ENCODE measurements around the gene DPP6.
"Not testable (repeated sequence)": the region's sequence is repeated elsewhere in the genome, so short reads cannot be mapped to it uniquely, and the experiment has no call there.

DPP6 gene

DNA sequence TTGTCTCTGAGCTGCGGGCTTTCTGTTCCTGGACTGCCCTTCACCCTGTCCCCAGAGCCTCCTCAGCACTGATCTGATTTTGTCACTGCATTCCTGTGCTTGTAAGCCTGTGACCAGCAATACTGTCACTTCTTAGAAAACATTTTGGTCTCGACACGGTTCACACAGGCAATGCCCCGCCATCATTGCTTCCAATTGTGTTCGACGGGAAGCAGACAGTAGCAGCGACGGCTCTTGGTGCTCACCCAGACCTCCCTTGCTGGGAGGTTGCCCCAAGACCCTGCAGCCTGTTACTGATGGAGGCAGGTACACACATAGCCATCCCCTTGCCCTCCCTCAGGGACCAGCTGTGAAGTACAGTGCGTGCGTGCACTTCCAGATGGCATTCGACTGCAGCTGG lies 99.1 kb downstream of the DPP6 start:
- not testable (repeated sequence) for DNase-seq

DNA sequence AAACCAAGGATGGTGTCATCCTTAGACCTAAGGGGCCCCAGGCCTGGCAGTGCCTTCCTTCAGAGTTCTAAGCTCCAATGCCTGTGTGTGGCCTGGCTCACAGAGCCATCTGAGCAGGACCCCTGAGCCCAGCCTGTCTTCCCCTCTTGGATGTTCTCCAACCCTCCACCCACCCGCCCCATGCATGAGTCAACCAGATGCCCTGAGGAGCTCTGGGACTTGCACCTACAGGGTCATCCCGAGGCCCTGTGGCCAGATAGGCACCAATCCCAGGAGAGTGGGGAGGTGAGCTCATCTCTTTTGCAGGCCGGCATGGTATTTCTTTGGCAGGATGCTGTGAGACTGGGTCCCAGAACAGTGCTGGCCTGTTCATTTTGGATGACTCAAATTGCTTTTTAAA lies 103.7 kb downstream of the DPP6 start:
- not testable (repeated sequence) for DNase-seq

DNA sequence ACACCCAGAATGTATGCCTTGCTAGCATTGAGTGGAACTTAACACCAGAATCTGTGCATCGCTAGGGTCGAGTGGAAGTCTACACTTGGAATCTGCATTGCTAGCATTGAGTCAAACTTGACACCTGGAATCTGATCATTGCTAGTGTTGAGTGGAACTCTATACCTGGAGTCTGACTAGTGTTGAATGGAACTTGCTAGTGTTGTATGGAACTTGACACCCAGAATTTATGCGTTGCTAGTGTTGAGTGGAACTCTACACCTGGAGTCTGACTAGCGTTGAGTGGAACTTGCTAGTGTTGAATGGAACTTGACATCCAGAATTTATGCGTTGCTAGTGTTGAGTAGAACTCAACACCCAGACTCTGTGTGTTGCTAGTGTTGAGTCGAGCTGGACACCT lies 110.7 kb downstream of the DPP6 start:
- DNase-seq: not testable (repeated sequence)

DNA sequence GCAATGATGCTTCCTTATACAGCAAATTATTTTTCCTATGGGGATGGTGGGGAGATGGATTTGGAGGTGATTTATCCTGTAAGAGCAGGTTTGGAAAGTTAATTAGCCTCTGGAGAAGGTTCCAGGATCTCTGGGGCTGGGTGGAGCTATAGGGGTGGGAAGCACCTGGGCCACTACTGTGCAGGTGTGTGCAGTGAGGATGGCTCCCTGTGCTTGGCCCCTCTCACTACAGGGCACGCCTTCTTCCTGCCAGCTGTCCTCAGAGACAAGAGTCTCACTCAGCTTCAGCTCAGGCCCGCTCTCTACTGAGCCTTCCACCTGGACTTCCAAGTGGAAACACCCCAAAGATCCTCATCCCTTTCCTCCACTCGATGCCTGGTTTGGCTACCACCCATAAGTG lies 111.4 kb downstream of the DPP6 start:
- not testable (repeated sequence) for DNase-seq

DNA sequence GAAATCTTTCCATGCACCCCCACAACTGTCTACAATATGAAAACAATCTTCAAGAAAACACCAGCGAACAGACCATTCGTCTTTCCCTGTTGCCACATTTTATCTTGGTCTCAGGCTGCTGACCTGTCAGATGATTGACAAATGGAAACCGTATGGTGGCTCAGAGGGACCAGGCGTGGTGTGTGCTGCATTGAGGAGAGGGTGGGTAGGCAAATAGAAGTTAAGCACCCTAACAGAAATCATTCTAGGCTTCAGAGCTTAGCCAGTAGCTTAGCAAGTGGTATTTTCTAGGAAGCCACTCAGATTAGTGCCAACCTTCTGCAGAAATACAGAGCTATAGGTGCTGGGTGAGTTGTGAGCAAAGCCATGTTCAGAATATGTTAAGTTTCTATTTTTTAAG lies 114.9 kb downstream of the DPP6 start:
- no peak for DNase-seq

DNA sequence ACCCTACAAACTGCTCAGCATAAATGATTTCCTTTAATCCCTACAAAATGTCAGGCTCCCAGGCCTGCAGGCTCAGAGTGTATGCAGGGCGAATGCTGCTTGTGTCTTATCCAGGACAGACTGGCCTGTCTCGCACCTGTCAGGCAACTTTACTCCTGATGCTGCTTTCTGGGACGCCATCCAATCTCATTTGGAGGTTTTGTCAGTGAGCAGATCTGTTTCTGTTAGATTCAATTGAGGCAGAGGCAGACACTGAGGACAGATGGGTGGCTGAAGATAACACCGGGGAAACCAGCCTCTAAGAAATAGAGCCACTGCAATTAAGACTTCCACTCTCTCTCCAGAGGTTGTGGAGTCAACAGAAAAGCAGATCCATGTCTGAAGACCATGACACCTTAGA lies 115.6 kb downstream of the DPP6 start:
- no peak for DNase-seq

DNA sequence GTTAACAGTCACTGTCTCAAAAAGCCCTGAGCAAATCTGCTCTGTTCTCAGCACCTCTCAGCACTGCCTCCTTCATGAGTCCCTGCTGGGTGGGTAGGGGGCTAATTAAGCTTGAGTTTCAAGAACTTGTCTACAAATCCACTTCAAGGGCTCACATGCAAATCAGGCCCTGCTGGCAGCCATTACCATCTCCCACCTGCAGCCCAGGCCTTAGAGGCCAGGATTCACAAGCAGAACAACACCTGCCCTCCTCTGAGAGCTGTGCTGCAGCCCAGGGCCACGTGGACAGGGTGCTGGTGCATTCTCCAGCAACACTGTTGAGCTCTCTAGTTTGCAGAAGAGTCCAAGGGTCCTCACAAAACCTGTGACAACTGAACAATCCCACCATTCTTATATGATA lies 119.2 kb downstream of the DPP6 start:
- DNase-seq: no peak

DNA sequence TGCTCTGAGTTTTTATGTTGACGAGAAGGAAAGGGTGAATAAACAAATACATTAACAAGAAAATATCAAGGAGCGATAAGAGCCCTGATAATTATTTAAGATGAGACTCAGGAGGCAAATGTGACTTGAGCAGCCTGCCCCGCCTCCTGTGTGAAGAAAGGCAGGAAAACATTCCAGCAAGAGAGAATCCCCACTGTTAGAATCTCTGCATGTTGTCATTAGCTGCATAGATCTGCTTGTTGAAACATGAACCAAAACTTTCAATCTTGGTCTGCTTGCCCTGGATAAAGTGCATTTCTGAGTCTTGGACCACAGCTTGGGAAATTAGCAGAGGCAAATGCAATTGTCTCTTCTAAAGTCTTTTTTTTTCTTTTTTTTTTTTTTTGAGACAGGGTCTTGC lies 120.0 kb downstream of the DPP6 start:
- DNase-seq: no peak

DNA sequence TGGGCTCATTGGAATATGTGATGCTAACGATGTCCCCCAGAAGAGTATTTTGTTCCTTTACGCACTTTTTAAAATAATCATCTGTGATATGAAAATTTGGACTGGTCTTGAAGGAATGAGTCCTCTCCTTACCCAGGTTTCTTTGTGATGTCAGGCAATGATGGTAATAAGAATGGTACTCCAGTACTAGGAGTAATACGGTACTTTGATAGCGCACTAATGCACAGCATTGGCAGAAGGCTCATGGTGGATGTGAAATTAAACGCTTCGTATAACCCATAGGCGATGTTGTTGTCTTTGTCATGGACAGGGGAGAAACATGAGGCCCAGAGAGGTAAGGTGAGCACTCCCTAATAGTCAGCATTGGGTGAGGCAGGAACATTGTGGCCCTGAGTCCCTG lies 125.4 kb downstream of the DPP6 start:
- no peak for DNase-seq

DNA sequence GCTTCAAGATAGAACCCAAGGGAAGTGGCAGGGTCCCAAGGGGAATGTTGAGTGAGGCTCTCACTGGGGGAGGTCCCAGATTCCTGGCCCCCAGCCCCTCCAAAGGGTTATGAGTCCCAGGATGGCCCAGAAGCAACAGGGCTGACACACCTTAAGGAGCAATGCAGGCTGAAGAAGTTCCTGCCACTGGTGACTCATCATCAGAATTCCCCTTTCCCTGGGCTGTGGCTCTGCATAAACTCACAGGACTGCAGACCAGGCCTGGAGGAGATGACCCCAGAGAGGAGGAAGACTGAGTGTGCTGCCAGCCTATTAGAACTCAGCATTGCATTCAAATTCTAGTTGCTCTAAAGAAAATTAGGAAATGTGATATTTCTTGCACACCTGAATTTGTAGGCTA lies 126.7 kb downstream of the DPP6 start:
- DNase-seq: no peak

DNA sequence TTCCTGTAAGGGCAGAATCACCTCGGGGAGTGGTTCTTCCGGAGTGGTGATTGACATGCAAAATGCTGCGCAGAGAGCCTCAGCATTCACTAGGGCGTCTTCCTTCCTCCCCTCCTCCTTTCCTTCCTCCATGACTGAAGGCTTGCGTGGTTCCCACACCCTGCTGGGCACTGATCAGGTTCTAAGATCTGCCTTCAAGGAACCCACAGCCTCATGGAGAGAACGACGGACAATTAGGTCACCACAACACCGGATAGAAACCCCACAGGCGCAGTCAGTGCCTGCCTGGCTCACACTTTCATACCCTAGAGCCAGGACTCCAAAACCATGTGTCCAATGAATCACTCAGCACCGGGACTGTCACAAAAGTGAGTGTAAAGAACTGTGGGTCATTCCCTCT lies 131.3 kb downstream of the DPP6 start:
- no peak for DNase-seq

DNA sequence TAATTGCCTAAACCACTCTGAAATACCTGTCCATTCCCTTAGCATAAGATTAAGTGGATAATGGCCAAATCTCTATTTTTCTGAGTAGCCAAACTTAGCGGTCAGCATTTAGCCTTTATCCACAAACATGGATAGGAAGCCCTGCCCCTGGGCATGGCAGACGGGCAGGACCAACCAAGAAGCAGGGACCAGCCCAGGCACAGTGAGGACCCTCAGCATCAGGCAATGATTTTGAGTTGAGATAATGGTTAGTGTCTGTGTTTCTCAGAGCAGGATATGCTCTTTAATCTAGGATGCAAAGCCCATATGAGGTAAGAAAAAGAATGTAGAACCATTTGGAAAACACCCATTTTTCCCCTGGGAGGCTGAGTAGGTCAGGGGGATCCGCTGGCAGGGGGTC lies 131.7 kb downstream of the DPP6 start:
- no peak for DNase-seq

DNA sequence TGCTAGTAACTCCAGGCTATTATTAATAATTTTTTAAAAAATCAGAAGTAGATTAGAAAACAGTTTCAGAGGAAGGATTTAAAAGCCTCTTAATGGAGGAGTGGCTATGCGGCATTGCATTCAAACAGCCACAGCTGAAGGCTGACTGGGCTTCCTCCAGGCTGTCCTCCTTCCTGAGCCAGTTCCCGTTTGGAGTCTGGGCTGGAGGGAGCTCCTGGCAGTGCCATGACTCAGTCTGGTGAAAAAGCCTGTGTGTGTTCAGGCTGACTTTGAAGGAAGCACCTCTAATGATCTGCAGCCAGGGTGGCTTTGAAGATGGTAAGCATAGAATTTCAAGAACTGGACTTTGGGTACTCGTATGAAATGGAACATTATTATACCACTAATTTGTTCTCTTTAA lies 134.6 kb downstream of the DPP6 start:
- no peak for DNase-seq

DNA sequence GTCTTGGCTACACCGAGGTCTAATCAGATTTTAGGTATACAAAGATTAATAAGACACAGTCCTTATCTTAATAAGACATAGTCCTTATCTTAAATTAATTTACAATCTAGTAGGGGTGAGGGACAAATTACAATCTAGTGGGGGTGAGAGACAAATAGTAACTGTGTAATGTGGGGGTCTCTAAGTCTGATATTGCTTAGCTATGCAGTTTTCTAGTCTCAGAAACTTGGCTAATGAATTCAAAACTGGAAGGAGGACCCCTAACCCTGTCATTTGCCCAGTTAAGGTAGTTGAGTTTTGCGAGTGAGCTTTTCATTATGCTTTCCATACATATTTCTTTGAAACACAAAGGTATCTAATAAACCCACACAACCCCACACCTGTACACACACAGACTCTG lies 136.1 kb downstream of the DPP6 start:
- no peak for DNase-seq

DNA sequence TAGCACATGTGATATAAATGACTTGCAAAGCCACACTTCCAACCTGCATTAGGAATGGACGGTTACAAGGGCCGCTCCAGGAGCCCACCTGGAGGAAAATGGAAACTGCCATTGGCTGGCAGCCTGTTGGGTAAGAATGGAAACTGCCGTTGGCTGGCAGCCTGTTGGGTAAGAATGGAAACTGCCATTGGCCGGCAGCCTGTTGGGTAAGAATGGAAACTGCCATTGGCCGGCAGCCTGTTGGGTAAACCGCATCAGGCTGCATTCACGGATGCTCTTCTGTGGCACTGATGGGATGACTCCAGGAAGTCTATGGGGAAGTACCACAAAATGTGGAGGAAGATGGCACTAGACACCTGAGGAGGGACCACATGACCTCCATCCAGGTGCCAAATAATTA lies 143.1 kb downstream of the DPP6 start:
- no peak for DNase-seq

DNA sequence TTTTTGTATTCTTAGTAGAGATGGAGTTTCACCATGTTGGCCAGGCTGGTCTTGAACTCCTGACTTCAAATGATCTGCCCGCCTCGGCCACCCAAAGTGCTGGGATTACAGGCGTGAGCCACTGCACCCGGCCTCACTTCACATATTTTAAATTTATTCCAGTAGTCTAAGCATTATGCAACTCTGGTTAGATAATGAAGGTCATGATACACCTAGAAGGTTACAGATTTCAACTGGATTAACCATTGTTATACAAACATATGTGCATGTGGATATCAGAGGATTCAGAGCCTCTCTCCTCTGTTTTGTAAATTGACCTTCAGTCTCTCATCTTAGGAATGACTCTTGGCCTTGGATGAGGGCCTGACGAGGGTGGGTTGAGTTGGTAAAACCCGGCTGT lies 146.3 kb downstream of the DPP6 start:
- no peak for DNase-seq

DNA sequence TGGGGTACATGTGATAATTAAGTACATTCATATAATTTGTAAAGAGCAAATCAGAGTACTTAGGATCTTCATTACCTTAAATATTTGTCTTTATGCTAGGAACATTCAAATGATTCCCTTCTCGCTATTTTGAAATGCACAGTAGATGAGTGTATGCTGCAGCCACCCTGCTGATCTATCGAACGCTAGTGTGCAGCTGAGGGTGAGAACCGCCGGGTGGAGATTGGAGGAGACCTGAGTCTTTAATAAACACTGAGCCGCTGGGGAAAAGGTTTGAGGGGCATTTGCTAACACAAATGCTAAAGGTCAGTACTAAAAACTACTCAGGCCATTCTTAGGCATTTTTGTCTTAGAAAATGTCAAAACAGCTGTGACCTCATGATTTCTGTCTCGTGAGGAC lies 148.0 kb downstream of the DPP6 start:
- DNase-seq: no peak

DNA sequence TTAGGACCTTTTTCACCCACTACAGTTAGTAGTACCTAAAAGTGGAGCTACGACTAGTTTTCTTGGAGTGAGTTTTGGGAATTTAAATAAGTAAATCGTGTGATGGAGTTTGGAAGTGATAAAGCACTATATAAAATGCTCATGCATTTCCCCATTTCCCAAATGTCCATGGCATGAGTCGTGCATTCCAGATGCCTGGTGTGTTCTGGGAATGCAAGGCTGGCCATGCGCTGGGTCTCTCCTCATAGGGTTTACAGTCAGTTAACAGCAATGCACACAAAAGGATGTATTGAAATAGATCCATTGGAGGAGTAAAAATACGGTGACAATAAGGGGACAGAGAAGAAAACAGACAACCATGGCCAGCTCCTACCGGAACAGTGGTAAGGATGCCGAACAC lies 149.8 kb downstream of the DPP6 start:
- DNase-seq: no peak

DNA sequence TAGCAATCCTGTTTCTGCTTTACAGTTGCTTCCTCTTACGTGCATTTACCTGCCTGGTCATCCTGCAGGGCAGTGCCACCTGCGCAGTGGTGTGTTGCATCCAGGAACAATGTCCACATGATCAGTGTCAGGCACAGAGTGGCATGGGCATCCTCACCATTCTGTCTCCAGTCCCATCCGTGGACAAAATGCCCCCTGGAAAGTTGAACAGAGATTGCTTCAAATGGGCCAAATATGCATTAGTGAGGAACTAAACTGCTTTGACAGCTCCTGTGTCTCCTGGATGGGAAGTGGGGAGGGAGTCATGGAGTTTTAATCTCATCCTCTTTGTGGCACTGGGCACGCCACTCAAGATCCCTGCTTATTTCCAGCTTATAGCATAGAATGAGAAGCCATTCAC lies 151.8 kb downstream of the DPP6 start:
- no peak for DNase-seq

DNA sequence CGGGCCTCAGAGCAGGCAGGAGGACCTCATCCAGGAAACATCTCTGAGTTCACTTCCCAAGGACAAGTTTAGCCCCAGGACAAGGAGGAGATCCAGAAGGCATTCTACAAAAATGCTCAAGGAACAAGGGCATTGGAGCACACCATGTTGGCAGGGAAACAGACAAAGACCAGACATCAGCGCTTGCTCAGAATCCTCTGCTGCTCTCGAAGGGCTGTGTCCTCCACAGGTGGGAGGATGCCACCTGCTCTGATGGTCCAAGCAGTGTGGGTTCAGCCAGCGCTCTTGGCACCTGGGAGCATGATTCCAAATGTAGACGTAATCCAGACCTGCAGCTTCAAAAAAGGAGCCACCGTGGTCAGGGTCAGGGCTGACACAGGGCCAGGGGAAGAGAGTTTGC lies 160.7 kb downstream of the DPP6 start:
- DNase-seq: no peak

DNA sequence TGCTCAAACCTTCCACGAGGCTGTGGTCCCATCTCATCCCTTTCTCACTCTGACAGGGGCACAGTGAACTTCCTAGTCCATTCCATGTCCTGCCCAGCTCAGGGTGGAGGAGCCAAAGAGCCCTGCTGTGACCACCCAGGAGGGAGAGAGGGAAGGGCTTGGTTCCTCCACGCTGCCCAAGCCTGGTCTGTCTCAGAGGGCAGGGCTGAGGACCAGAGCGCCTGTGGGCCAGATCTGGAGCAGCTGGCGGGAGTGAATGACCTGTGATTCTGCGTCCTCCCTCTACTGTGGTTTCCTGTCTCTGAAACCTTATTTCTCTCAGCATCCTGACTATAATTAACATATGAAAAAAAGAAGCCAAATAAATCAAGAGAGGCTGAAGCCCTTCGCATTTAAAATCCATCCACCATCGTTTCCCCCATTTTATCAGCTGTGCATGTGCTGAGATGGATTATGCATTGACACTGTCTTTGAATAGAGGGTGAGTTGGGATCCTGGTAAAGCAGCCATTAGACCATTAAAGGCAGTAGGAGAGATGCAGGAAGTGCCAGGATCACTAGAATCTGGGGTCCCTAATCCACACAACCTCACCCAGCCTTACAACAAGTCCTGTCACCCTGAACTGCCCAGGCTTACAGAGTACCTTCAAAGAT lies 165.6 kb downstream of the DPP6 start:
- DNase-seq: no peak

DNA sequence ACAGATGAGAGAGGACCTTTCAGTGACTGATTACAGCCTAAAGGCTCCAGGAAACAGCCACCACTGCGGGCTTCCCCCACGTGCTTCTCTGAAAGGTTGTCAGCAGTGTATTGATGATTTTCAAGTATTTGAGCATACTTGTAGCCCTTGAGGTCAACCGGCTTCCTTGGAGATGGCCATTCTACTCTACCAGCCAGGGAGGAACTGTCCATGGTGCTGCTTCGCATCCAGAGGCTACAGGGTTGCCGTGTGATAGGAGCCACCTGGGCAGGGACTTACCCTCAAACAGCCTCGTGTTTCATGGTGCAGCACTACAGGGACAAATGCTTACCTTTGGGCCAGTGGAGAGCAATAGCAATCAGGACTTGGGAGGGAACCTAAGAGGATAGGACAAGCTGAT lies 179.5 kb downstream of the DPP6 start:
- DNase-seq: no peak

DNA sequence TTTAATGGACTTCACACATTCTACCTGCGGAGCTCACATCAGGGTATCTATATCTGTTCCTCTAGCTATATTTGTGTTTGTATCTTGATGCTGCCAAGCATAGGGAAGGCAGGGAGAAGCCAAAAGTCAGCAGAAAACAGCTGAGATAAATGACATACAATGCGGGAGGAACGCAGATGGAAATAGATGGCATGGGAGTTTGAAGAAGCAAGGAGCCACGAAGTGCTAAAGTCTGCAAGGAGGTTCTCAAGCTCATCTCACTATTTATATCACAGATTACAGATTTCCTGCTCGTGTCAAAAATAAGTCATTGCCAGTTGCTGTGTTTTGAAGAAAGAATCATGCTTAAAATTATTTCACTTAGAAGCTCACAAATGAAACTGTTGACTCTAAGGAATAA lies 180.5 kb downstream of the DPP6 start:
- no peak for DNase-seq

DNA sequence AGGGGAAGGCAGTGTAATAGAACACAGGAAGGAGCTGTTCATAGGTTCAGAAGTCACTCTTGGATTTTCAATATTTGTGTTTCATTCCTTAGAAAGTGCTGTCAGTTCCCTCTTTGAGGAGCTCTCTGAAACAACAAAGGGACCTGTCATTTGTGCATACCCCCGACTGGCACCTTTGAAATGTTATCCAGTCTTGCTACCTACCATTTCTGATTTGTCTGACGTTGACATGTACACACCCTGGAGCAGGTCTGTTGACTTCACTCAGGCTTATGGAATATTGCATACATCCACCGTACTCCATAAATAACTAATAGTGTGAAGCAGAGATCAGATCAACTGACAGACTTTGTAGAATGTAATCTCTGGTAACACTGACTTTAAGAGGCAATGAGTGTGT lies 189.8 kb downstream of the DPP6 start:
- DNase-seq: no peak

DNA sequence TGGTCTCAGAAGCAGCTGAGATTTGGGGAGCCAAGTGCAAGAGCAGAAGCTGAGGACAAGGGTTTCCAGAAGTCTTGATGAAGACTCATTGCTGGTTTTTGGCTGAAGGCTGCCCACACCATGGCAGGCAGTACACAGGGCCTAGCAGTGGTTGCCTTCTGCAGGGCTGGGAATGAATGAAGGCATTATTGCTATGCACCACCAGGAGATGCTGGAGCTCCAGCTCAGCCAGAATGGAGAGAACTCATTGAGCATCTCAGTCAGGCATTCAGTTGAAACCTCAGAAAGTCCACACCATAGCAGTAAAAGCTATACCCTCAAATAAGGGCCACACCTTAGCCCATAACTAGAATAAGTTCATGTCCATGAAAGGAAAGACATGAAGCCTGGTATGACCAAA lies 190.5 kb downstream of the DPP6 start:
- DNase-seq: no peak

DNA sequence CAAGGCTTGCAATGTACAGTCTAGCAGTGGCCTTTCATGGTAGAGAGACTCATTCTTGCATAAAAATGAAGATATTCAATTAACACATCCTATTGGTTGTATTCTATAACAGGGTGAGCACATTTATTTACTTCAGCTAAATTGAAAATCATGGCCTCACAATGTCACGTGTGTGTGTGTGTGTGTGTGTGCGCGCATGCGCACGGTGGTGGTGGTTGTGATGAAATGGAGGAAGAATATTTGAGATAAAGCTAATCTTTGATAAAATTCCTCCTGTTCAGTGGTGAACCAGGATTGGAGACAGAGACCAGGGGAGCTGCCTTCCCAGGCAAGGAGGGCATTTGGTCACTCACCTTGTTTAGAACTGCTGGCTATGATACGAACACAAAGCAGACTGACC lies 199.8 kb downstream of the DPP6 start:
- DNase-seq: no peak
